GM18508 (cell line): Measurements from ENCODE around the gene LRRC58.
"Not testable (repeated sequence)": the region's sequence is repeated elsewhere in the genome, so short reads cannot be mapped to it uniquely, and the experiment has no call there.

Experiments used
- ATAC-seq: cut with Tn5 transposase; IDR thresholded peaks from one replicate; pipeline ENCODE4 v1.9.1; 2021; ENCODE audit warnings: moderate number of reproducible peaks; ENCODE audit not compliant: insufficient read depth, unreplicated experiment

Gene LRRC58

DNA sequence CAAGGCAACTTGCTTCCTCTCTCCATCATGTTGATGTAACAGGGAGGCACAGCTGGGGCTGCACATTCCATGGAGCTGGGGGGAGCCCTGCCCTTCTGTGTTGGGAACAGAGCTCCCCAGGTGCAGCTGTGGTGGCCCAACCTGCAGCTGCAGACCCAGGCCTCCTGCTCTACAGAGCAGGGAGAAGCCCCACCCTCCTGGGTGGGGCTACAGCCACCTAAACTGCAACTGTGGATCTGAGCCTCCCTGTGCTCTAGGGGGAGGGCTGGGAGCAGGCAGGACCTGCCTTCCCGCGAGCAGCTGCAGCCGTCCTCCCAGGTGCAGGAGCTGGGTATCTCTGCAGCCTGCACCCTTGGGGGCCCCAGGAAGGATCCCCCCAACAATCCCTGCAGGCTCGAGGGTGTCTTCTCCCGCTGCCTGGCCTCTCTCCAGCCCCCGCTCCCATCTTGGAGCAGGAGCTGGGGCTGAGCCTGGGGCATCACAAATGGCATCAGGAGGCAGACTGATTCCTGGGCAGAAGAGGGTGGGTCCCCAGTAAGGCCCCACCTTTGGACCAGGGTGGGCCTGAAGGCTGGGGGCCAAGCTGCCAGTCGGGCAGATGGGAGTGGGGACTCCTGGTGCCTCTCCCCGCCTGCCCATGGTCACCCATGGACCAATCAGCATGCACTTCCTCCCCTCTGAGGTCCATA is 7.4 kb downstream of the LRRC58 start:
- ATAC-seq: no peak

DNA sequence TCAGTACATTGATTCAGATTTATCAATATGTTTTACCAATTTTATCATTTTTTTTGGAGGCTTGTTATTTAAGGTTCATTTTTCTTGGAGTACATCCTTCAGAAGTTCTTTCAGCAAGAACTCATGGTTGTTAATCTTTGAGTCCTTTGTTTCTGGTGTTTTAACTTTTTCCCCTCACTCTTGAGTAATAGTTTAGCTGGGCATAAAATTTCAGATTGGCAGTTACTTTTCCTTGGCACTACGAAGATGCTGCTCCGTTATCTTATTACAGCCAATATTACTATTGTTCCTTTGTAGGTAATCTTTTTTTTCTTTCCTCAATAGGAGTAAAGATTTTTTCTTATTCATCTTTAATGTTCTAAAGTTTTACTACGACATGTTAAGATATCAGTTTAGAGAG is 9.8 kb downstream of the LRRC58 start:
- ATAC-seq: no peak

GRCh38 chr3:120338517-120338916 is 10.6 kb downstream of the LRRC58 start:
- ATAC-seq: no peak

DNA sequence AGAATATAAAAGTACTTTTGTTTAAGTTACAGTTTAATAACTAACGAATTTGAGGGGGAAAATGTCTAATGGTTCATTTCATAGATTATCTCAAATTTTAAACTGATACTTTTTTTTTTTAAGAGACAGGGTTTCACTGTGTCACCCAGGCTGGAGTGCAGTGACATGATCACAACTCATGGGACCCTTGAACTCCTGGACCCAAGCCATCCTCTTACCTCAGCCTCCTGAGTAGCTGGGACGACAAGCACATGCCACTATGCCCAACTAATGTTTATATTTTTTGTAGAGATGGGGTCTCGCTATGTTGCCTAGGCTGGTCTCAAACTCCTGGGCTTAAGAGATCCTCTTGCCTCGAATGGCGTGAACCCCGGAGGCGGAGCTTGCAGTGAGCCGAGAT is 16.5 kb downstream of the LRRC58 start:
- ATAC-seq: no peak

DNA sequence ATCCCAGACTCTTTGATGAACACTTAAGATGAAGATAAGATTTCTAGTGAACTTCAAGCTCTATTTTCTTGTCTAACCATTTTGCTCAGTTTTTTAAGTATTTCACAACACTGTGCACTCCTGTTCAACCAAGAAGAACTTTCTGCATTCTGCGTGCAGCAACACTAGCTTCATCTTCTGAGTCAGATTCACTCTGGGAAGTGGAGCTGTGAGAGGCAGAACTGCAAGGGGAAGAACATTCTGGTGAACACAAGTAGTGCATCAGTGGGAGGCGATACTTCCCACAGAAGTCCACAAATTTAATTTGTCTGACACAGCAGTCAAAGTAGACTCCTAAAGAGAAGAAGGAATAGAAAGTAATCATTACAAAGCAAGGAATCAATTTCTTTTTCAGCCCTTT is 18.1 kb downstream of the LRRC58 start:
- ATAC-seq: no peak

DNA sequence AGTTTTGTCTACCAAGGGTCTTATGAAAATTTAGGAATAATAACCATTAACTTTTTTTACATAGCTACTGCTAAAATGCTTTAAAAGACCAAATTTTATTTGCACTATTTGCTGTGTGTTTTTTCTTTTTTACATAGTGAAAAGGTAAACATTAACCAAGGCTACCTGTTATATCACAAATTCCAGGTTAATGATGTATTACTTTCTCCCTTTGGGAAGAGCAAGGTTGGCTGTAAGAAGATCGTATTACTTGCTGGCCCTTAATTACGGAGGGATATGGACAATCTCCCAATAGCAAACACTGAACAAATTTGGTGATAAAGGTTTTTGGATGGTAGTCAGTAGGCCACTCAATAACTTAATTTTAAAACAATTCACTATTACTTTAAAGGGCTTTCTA is 22.4 kb downstream of the LRRC58 start:
- ATAC-seq: no peak

GRCh38 chr3:120324190-120324589 is 25.0 kb downstream of the LRRC58 start:
- no peak for ATAC-seq

- ATAC-seq: not testable (repeated sequence)
Measured at GRCh38 chr3:120323761-120324160, 25.4 kb downstream of the LRRC58 start.

DNA sequence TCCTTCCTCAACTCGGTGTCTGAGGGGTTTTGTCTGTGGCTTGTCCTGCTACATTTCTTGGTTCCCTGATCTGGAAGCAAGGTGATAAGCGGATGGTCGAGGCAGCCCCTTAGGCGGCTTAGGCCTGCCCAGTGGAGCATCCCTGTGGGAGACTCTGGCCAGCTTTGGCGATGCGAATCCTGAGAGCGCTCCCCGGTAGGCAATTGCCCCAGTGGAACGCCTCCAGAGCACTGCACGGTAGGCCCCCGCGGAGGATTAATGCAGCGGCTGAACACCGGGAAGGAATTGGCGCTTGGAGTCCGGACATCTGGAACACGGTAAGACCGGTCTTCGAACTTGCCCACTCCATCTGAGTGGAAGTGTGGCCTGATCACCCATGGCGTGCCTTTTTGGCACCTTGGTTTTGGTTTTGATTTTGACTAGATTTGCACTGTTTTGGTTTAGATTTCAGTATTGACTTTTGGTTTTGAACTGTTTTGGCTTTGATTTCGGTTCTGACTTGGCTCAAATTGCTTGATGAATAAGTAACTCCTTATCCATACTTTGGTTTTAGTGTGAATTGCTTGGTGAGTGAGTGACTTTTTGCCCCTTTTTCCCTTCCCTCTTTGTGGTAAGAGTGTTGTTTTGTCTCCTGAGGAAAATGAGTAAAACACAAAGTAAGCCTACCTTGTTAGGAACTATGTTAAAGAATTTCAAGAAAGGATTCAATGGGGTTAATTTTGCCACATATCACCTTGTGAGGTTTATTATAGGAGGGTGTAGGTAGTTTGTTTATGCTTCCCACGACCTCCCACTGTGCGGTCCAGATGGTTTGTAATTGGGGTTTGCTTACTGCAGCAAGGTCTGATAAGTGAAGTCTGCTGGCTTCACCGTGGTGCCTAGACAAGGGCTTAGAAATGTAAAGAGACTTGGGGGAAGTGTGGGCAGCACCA is 37.0 kb downstream of the LRRC58 start:
- ATAC-seq: no peak

DNA sequence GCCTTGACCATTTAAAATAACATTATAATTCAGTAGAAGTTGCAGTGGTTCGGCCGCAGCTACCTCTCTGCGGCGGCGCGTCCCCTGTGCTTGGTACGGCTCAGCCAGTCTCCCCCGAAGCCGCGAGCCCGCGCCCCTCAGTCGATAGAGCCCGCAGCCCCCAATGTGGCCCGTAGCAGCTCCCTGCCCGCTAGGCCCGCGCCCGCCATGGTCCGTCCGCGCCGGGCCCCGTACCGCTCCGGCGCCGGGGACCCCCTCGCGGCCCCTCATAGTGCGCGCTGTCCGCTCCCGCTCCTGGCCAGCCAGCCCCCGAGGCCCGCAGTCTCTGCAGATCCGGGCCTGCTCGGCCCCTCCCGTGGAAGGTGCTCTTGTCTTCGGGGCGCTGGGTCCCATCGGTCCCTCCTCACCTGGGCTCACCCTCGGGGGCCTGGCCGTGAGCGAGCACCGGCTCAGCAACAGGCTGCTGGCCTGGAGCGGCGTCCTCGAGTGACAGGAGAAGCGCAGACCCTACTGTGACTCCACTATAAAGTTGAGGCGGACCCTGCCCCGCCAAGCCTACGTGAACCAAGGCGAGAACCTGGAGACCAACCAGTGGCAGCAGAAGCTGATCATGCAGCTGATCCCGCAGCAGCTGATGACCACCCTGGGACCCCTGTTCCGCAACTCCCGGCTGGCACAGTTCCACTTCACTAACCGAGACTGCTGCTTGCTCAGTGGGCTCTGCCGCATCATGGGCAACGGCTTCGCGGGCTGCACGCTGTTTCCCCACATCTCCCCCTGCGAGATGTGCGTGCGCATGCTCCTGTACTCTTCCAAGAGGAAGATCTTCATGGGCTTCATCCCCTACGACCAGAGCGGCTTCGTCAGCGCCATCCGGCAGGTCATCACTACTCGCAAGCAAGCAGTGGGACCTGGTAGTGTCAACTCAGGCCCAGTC is 42.4 kb downstream of the LRRC58 start:
- ATAC-seq: no peak

DNA sequence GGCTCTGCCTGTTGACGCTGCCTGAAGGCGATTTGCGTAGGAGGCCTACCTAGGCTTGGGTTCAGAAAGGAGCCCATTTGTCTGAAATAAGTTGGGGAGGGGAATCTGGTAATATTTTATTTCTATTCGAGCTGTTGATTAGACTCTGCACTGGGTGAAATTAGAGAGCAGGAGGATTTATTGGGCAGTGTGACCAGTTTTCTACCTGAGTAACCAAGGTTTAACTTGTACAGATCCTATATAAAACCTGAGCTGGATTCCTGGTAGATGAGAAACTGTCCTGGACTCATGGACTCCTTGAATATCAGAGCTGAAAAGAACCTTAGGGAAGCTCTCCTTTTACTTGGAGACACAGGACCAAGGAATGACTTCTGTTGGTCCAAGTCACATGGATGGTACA is 44.5 kb downstream of the LRRC58 start:
- no peak for ATAC-seq

GRCh38 chr3:120302361-120302760 is 46.8 kb downstream of the LRRC58 start:
- ATAC-seq: no peak

- no peak for ATAC-seq
Measured at GRCh38 chr3:120300971-120301370, 48.2 kb downstream of the LRRC58 start.

GRCh38 chr3:120299403-120299802 is 49.8 kb downstream of the LRRC58 start:
- no peak for ATAC-seq

- no peak for ATAC-seq
Measured at GRCh38 chr3:120298996-120299395, 50.2 kb downstream of the LRRC58 start.

GRCh38 chr3:120291552-120291951 is 57.6 kb downstream of the LRRC58 start:
- ATAC-seq: not testable (repeated sequence)

DNA sequence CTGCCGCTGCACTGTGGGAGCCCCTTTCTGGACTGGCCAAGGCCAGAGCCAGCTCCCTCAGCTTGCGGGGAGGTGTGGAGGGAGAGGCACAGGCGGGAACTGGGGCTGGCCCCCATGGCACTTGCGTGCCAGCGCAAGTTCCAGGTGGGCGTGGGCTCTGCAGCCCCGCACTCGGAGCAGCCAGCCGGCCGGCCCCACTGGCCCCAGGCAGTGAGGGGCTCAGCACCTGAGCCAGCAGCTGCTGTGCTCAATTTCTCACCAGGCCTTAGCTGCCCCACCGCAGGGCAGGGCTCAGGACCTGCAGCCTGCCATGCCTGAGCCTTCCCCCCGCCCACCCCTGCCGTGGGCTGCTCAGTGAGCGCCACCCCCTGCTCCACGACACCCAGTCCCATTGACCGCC is 59.5 kb downstream of the LRRC58 start:
- no peak for ATAC-seq

- no peak for ATAC-seq
Measured at GRCh38 chr3:120286465-120286864, 62.7 kb downstream of the LRRC58 start.

- no peak for ATAC-seq
Measured at GRCh38 chr3:120285508-120285841, 63.7 kb downstream of the LRRC58 start.

DNA sequence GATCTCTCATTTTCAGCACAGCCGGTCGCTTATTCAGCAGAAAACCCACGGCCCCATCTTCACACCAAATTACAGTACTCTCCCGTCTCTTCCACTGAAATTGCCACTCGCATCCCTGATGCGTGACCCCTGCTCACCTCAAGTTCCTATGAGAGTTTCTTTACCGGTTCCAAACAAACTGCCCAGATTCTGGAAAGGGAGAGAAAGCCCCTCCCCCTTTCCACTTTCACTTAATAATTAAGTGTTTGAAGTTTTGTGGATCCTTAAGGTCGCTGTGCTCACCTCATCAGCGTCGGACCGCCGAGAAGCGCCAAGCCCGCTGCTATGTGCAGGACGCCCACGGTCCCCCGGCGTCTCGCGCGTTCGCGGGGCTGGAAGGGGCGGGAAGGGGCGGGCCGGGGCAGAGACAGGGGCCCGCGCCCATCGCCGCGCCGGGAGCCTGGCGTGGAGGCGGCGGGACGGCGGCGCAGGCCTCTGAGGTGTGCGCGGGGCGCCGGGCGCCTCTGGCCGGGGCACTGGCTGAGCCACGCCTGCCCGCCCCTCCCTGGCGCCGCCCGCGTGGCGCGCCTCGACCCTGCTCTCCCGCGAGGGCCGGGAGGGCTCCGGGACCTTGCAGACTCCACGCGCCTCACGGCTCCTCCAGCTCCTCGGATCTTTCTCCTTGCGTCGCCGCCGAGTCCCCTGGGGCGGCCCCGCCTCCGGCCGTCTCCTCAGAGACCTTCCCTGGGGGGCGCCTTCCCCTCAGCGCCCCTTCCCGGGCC is 64.2 kb downstream of the LRRC58 start, which contains the start of gene GPR156:
TSS of gene GPR156 (minus strand) at position 476 of the 761 bp plus-strand sequence. CDS start 41,124 bp downstream, outside the sequence.
- ATAC-seq: no peak
